Smooth muscle cell (in vitro differentiated cells): ENCODE data around the gene OR10A7. TPM values are rescaled to one million over a fixed set of nuclear protein-coding genes. Genes with fewer than 3 reads are reported as not detected.
"Not testable (repeated sequence)": the region's sequence is repeated elsewhere in the genome, so short reads cannot be mapped to it uniquely, and the experiment has no call there.

Experiments
- DNase-seq: peaks from one replicate; lab custom pipeline; 2025; ENCODE audit not compliant: unreplicated experiment; lab: John Stamatoyannopoulos, UW
- H2AFZ ChIP-seq: fragments of 200-600 bp; sonication (generic); 2 replicates; pipeline ENCODE4 v1.6.0; 2016; ENCODE audit warnings: antibody characterized with exemption, low read depth, mild to moderate bottlenecking
- H3F3A ChIP-seq: fragments of 200-600 bp; sonication (generic); 2 replicates; pipeline ENCODE4 v1.6.0; 2017; ENCODE audit warnings: antibody characterized with exemption, low read depth
- H3K27ac ChIP-seq: fragments of 200-600 bp; sonication (generic); 2 replicates; pipeline ENCODE4 v1.5.1; 2016; ENCODE audit warnings: low read depth, mild to moderate bottlenecking
- H3K27me3 ChIP-seq: fragments of 200-600 bp; sonication (generic); 2 replicates; pipeline ENCODE4 v1.6.1; 2016; ENCODE audit warnings: low read depth, mild to moderate bottlenecking
- H3K36me3 ChIP-seq: fragments of 200-600 bp; sonication (generic); 2 replicates; pipeline ENCODE4 v1.5.1; 2016; ENCODE audit warnings: low read depth
- H3K4me1 ChIP-seq: fragments of 200-600 bp; sonication (generic); 2 replicates; pipeline ENCODE4 v1.5.1; 2016; ENCODE audit warnings: low read depth
- H3K4me2 ChIP-seq: fragments of 200-600 bp; sonication (generic); 2 replicates; pipeline ENCODE4 v1.6.0; 2016; ENCODE audit warnings: mild to moderate bottlenecking
- H3K4me3 ChIP-seq: fragments of 200-600 bp; sonication (generic); 2 replicates; pipeline ENCODE4 v1.5.1; 2016; ENCODE audit warnings: mild to moderate bottlenecking
- H3K79me2 ChIP-seq: fragments of 200-600 bp; sonication (generic); 2 replicates; pipeline ENCODE4 v1.6.0; 2016; ENCODE audit warnings: low read depth, mild to moderate bottlenecking
- H3K9ac ChIP-seq: fragments of 200-600 bp; sonication (generic); 2 replicates; pipeline ENCODE4 v1.6.0; 2016; ENCODE audit warnings: low read depth
- H3K9me3 ChIP-seq: fragments of 200-600 bp; sonication (generic); replicated peaks from 2 replicates; pipeline ENCODE4 v1.5.1; 2016; ENCODE audit warnings: low read depth
- H4K20me1 ChIP-seq: fragments of 200-600 bp; sonication (generic); 2 replicates; pipeline ENCODE4 v1.6.0; 2016; ENCODE audit warnings: low read depth
- WGBS: methylation state at CpG from one replicate; pipeline ENCODE4 v1.1.7; 2016; ENCODE audit warnings: low lambda C conversion rate; 5-methylcytosine and 5-hydroxymethylcytosine counted together
- polyA plus RNA-seq: library from polyadenylated mRNA; unstranded; fragments of >200 nt; fragmentation: Nextera tagmentation; extraction: Ambion mirVana; gene quantifications from 2 replicates; pipeline ENCODE4 v1.2.1, GENCODE V29; 2016
- total RNA-seq: library from RNA; depleted of rRNA; stranded (reverse); fragments of >200 nt; gene quantifications from 2 replicates; pipeline ENCODE4 v1.2.3, GENCODE V29; 2014
- TF ChIP-seq, protein P1 (sequence below): fragments of 200-600 bp; sonication (generic); IDR thresholded peaks from 2 replicates; pipeline ENCODE4 v1.5.1; 2017; ENCODE audit warnings: borderline replicate concordance, mild to moderate bottlenecking, antibody characterized with exemption; ENCODE audit not compliant: insufficient read depth, poor library complexity, severe bottlenecking

The OR10A7 gene, protein sequence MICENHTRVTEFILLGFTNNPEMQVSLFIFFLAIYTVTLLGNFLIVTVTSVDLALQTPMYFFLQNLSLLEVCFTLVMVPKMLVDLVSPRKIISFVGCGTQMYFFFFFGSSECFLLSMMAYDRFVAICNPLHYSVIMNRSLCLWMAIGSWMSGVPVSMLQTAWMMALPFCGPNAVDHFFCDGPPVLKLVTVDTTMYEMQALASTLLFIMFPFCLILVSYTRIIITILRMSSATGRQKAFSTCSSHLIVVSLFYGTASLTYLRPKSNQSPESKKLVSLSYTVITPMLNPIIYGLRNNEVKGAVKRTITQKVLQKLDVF
- not detected in 2 replicates for total RNA-seq
- polyA plus RNA-seq: not detected in 2 replicates

DNA sequence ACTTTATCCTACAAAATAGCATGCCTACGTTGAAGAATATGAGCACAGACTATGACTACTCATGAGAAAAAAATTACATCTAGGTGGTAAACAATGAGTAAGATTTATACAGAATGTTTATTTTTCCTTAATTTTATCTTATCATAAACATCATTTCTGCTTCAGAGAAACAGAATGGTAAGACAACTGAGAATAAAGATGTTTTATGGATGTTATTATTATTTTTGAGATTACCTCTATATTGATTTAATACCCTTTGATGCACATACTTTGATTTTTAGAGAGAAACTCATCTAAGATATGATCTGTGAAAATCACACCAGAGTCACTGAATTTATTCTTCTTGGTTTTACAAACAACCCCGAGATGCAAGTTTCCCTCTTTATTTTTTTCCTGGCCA lies at the start of gene OR10A7:
TSS of gene OR10A7 (plus strand) at position 301 of the 400 bp plus-strand sequence. CDS start at position 301, 0 bp downstream.
- Histone ChIP-seq H3K36me3 (no peaks in the 10 kb centered on the region), H3K9me3 (no peaks in the 10 kb centered on the region), H3K4me2 (no peak within 1 kb of the TSS), H3K79me2 (no peaks in the 10 kb centered on the region), H4K20me1 (no peaks in the 10 kb centered on the region), H3K9ac (no peak within 1 kb of the TSS), H3K27me3 (no peaks in the 10 kb centered on the region), H2AFZ (no peak within 1 kb of the TSS), H3K4me3 (no peak within 1 kb of the TSS), H3K27ac (no peak within 1 kb of the TSS), H3F3A (no peaks in the 10 kb centered on the region), H3K4me1 (no peaks in the 10 kb centered on the region)
- no peak for DNase-seq
- TF ChIP-seq, protein P1, sequence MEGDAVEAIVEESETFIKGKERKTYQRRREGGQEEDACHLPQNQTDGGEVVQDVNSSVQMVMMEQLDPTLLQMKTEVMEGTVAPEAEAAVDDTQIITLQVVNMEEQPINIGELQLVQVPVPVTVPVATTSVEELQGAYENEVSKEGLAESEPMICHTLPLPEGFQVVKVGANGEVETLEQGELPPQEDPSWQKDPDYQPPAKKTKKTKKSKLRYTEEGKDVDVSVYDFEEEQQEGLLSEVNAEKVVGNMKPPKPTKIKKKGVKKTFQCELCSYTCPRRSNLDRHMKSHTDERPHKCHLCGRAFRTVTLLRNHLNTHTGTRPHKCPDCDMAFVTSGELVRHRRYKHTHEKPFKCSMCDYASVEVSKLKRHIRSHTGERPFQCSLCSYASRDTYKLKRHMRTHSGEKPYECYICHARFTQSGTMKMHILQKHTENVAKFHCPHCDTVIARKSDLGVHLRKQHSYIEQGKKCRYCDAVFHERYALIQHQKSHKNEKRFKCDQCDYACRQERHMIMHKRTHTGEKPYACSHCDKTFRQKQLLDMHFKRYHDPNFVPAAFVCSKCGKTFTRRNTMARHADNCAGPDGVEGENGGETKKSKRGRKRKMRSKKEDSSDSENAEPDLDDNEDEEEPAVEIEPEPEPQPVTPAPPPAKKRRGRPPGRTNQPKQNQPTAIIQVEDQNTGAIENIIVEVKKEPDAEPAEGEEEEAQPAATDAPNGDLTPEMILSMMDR: no peak
- 79% methylated on average over 2 of the region's 2 CpGs for WGBS

DNA sequence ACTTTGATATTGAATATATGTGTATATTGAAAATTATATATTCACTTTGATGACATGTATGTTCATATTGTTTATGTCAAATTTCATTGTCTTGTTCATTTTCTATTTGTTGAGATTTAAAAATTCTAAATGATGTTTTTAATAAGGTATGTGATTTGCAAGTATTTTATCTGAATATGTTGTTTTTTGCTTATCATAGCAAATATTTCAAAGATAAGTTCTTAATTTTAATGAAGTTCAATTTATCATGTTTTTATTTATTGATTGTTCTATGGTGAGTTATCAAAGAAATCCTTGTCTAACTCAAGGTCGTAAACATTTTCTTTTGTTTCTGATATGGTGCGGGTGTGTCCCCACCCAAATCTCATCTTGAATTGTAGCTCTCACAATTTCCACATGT lies 49.4 kb upstream of the OR10A7 start:
- no peak overlapping the region for H3K27ac ChIP-seq
- H4K20me1 ChIP-seq: no peaks in the 10 kb centered on the region
- no peaks in the 10 kb centered on the region for H3K79me2 ChIP-seq
- no peaks in the 10 kb centered on the region for H3K9me3 ChIP-seq
- H3K4me3 ChIP-seq: no peak overlapping the region
- no peaks in the 10 kb centered on the region for H3K27me3 ChIP-seq
- H3F3A ChIP-seq: no peaks in the 10 kb centered on the region
- no peaks in the 10 kb centered on the region for H3K36me3 ChIP-seq
- TF ChIP-seq, protein P1: no peak
- no peak overlapping the region for H2AFZ ChIP-seq
- no peak overlapping the region for H3K4me2 ChIP-seq
- 91% methylated on average over 2 of the region's 2 CpGs for WGBS
- H3K9ac ChIP-seq: no peak overlapping the region
- DNase-seq: no peak
- no peaks in the 10 kb centered on the region for H3K4me1 ChIP-seq

DNA sequence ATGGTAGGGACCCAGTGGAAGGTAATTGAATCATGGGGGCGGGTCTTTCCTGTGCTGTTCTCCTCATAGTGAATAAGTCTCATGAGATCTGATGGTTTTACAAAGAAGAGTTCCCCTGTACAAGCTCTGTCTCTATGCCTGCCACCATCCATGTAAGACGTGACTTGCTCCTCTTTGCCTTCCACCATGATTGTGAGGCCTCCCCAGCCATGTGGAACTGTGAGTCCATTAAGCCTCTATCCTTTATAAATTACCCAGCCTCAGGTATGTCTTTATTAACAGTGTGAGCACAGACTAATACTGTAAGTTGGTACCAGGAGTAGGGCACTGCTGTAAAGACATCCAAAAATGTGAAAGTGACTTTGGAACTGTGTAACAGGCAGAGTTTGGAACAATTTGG lies 49.0 kb upstream of the OR10A7 start:
- H3K79me2 ChIP-seq, H3K27me3 ChIP-seq, H3K4me2 ChIP-seq, H3K27ac ChIP-seq, H4K20me1 ChIP-seq, DNase-seq, H3K9ac ChIP-seq, H3F3A ChIP-seq, H3K9me3 ChIP-seq, H3K36me3 ChIP-seq, H3K4me1 ChIP-seq, H3K4me3 ChIP-seq, H2AFZ ChIP-seq: not testable (repeated sequence)
- WGBS: 90% methylated on average over 2 of the region's 2 CpGs

DNA sequence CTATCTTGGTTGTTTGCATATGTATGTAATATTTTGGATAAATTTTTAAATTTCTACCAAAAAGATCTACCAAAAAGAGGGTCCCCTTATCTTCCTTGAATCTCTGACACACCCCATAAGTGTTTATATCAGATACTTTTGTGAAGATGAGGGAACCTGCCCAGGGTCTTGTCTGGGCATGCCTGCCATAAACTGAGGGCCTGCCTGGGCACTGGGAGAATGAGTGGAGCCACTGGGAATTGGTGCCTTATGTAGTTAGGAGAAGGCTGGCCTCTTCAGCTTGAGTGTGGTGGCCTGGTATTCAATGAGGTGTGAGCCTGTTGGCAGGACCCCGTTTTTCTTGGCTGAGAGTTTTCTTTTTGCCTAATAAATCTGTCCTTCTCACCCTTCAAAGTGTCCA lies 48.1 kb upstream of the OR10A7 start:
- H3K27ac ChIP-seq: no peak overlapping the region
- no peaks in the 10 kb centered on the region for H3K79me2 ChIP-seq
- H3K36me3 ChIP-seq: no peaks in the 10 kb centered on the region
- no peak overlapping the region for H3K9ac ChIP-seq
- H3K9me3 ChIP-seq: no peaks in the 10 kb centered on the region
- no peak overlapping the region for H3K4me2 ChIP-seq
- TF ChIP-seq, protein P1: no peak
- no peaks in the 10 kb centered on the region for H3K4me1 ChIP-seq
- 82% methylated on average over 1 of the region's 1 CpG for whole genome bisulfite sequencing
- no peaks in the 10 kb centered on the region for H3K27me3 ChIP-seq
- no peak for DNase-seq
- no peaks in the 10 kb centered on the region for H3F3A ChIP-seq
- no peak overlapping the region for H2AFZ ChIP-seq
- no peaks in the 10 kb centered on the region for H4K20me1 ChIP-seq
- H3K4me3 ChIP-seq: no peak overlapping the region
